ENCODE results near the gene ATP6V0B.

The ATP6V0B gene

DNA sequence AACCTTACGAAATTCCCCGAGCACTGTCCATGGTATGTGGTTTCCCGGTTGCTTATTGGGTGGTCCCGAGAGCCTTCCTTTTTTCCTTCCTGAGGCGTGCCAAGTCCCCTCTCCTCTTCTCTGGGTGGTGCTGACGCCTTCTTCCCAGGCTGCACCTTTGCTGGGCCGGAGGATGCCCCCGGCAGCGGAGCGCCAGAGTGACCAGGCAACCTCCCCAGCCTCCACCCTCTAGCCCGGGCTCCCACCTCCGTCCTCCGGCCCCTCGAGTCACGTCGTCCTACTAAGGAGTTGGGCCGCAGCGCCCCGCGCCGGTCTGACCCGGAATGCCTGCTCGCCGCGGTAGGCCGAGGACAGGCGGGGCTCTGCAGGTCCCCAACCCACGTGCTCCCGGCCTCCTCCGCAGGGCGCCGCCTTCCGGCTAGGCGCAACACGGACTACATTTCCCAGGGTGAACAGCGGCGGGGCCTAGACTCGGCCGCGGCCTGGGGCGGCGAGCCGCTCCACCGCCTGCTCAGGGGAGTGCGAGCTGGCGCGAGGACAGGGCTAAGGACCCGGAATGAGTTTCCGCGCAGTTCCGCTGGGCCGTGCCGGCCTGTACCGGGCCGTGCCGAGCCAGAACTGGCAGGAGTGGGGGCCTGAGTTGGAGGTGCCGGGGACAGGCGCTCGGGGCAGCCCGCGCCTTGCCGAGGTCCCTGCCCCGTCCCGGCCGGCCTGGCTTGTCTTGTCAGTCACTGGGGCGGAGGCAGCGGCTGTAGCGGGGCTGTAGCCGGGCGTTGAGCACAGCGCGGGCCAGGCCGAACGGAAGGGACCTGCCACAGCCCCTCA lies 28.3 kb upstream of the ATP6V0B start, which contains the start of gene IPO13:
Gene IPO13, plus strand, starts transcription at position 715 of the 825 bp plus-strand sequence. CDS start 651 bp downstream, outside the sequence.
- peak; percentile 98 for DNase-seq (ENCODE audit: low spot score)

DNA sequence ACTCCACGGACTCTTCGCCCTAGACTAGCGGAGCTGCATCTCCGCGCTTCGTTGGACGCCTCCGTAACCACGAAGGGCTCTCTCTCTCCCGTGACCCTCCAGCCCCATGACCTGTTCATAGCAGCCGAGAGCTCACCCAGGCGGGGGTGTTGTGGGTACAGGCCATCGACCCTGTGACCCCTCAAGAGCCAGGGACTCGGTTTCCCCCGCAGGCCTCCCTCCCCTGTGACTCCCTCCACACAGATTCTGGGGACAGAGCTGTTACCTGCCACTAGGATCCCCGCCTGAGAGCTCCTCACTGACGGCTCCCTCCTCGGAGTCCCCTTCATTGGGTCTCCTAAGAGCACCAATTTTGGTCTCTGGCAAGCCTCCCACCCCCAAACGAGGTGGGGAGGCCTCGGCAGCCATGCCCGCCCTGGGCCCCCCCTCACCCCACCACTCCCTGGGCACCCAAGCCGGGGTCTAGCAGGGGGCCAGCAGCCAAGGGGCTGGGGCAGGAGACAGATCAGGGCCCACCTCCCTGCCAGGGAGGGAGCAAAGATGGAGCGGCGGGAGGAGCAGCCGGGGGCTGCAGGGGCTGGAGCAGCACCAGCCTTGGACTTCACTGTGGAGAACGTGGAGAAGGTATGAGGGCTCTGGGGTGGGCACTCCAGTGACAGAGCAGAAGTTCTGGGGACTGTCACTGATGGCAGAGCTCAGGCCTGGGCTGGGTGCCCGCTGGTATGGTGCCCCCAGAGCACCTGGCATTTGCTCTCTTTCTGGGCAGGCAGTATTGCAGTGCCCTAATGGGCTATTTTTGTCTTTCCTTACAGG lies 27.5 kb upstream of the ATP6V0B start:
- peak; percentile 34 for DNase-seq (ENCODE audit: low spot score)

DNA sequence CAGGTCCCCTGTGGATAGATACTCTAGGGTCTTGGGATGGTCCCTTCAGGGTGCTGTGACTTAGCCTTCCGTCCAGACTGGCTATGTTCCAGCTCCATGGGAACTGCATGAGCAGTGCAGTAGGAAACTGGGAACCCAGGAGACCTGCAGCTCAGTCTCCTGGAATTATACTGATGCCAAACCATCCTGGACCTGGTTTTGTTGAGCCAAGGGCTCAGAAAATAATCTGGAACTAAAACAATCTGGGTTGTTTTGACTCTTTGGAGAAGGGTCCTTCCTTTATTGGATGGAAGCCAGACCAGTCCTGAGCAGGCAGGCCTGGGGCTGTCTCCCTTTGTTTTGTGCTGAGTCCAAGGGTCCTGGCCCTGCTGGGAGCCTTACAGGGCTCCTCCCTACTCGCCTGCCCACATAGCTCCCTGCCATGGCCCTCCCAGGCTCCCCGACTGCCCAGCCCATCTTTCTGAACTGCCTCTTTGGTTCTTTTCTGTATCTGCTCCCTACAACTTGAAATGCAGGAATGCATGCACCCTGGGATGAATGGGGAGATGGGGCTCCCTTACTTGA lies 26.8 kb upstream of the ATP6V0B start:
- no peak for DNase-seq (ENCODE audit: low spot score)

DNA sequence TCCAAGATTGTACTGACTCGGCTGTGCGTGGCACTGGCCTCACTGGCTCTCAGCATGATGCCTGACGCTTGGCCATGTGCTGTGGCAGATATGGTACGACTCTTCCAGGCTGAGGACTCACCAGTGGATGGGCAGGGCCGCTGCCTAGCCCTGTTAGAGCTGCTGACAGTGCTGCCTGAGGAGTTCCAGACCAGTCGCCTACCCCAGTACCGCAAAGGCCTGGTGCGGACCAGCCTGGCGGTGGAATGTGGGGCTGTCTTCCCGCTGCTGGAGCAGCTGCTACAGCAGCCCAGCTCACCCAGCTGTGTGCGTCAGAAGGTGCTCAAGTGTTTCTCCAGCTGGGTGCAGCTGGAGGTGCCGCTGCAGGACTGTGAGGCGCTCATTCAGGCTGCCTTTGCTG lies 25.1 kb upstream of the ATP6V0B start:
- no peak for DNase-seq (ENCODE audit: low spot score)

DNA sequence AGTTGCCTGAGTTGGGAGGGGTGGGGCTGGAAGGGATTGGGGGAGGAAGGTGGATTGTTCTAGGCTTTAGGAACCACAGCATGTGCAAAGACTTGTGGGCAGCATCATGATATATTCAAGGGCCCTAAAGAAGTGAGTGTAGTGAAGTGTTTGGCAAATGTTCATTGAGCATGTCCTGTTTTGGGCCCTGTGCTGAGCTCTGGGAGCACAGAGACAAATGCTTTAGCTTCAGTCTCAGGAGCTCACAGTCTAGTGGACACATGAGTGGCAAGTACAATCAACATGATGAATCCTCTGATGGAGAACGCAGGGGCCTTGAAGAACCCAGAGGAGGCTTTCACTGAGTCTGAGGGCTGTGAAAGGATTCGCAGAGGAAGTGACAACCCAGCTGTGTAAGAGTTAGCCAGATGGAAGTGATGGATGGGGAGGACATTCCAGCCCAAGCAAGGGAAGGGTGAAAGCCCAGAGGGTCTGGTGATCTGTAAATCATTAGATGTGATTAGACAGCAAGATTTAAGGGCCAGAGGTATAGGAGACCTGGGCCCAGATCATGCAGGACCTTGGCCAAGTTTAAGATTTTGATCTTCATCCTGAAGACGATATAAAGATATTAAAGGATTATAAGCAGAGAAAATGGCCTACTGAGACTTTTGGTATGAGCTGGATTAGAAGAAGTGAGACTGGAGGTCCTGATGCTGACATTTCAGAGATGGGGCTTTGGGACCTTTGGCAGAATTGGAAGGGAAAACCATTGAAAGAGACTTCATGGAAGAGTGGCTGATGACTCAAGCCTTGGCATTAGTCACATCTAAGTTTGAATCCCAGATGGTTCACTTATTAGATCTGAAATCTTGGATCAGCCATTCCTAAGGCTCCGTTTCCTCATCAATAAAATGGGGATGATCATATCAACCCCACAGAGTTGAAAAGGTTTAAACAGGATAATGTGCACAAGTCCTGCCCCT lies 23.5 kb upstream of the ATP6V0B start:
- DNase-seq (ENCODE audit: low spot score), result no peak

DNA sequence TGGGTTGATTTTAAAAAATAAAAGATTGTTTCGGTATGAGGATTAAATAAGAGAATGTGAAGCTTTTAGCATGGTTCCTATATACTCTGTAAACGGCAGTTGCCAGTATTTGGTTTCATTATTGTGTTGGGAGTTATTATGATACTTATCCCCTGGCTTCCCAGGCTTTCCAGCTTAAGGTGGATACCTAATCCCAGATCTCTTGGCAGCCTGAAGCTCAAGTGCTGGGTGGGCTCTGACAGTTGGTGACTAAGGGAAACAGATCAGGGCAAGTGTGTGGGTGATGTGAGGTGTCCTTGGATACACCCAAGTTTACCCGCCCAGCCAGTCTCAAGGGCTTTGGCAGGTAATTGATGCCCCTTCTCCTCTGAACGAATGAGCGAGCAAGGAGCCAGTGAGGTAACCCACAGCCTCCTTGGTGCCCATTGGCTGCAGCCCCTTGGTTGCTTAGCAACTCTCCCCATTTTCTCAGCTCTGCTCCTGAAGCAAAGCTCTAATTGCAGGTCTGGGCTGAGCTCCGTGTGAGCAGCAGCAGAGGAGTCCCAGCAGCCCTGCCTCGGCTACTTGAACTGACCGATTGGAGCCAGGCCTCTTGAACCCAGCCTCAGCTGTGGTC lies 21.9 kb upstream of the ATP6V0B start:
- DNase-seq (ENCODE audit: low spot score), result no peak

DNA sequence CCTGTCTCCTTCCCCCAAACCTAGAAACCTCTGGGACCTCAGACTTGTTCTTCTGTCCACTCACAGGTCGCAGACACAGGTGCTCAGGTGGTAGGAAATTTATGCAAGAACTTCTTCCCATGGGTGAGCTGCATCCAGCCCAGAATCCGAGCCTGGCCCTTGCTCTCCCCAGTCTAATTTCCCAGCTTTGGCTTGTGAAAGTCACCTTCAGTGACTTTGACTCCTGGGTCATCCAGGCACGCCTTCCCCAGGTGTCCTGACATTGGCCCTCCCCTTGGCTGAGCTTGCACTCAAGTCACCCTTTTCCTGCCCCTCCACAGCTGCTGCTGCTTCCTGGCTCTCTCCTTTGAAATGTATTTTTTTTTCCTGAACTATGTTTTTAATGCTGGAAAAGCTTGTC lies 21.4 kb upstream of the ATP6V0B start:
- DNase-seq (ENCODE audit: low spot score), result no peak

DNA sequence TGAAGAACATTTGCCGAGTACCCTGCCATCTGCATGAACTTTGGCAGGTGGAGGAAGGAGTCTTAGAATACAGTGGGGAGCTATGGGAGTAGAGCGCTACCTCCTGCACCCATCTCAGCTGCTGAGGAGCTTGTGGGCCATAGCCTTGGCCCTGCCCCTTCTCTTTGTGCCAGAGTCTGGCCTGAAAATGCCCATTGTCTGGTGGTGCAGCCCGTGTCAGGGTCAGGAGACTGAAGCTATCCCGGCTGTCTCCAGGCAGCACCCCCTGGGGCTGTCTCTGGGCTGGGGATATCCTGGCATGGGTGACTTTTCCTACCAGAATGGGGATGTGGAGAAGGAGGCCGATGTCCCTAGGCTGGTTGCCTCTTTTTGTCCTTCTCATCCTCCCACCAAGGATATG lies 20.7 kb upstream of the ATP6V0B start:
- no peak for DNase-seq (ENCODE audit: low spot score)

DNA sequence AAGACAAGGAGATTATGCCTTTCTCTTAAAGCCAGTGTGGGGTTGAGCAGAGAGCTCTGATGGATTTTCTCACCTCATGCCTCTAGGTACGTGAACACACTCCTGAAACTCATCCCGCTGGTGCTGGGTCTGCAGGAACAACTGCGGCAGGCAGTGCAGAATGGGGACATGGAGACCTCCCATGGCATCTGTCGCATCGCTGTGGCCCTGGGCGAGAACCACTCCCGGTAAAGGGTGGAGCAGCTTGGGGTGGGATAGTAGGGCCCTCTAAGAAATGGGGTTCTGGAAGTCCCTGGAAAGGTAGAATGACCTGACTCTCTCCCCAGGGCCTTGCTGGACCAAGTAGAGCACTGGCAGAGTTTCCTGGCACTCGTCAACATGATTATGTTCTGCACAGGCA lies 18.5 kb upstream of the ATP6V0B start:
- DNase-seq (ENCODE audit: low spot score), result no peak

DNA sequence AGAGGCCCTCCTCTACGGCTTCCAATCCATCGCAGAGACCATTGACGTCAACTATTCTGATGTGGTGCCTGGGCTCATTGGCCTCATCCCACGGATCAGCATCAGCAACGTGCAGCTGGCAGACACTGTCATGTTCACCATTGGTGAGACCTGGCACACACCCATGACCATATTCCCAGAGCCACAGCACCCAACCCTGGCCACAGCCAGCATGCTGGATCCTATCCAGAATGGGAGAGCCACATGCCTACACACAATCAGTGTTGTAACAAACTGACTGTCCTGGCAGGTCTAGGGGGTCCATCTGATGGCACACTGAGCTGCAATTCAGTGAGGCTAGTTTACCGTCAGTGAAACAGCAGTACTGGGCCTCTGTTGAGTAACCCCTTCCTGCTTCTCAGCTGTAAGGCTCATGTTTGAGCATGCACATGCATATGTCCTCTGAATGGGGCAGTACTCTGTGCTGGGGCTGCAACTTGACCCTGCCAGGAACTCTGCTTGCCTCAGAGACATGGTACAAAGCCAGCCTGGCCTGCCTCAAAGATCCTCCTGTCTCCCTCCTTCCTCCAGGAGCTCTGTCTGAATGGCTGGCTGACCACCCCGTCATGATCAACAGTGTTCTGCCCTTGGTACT lies 17.2 kb upstream of the ATP6V0B start:
- no peak for DNase-seq (ENCODE audit: low spot score)

DNA sequence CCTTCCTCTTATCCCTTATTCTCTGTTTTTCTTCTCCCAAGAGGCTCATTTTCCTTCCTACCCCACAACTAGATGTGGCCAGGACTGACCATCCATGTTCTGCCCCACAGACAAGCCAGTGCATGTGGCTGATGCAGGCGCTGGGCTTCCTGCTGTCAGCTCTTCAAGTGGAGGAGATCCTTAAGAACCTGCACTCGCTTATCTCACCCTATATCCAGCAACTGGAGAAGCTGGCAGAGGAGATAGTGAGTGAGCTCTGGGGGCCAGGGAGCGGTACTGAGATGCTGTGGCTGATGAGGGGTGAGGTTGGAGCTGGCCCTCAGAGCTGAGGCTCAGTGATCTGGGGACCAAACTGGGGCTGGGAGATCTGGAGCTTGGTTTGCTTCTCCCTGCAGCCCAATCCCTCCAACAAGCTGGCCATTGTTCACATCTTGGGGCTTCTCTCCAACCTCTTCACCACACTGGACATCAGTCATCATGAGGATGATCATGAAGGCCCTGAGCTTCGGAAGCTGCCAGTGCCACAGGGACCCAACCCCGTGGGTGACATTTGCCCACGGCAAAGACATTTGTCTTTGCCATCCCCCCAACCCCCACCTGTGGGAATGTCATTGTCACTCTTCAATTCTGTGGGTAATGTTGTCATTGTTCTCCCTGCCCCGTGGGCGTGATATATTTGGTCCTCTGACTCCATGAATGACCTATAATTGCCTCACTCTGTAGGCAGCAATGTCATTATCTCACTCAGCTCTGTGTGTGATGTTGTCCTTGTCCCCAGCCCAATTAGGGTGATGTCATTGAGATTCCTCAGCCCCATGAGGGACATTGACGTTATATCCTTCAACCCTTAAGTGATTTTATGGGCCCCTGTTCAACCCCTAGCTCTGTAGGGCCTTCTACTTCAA lies 16.2 kb upstream of the ATP6V0B start:
- no peak for DNase-seq (ENCODE audit: low spot score)

DNA sequence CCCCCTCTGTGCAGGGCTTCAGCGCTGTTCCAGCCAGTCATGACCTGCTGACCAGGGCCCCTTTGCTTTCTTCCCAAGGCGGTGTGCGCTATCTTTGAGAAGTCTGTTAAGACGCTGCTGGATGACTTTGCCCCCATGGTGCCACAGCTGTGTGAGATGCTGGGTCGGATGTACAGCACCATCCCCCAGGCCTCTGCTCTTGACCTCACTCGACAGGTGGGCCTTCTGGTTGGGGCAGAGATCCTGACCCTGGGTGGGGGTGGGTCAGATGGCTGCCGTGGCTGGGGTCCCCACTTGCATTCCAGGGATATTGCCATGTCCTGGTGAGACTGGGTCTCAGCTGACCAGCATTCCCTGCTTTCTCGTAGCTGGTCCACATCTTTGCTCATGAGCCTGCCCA lies 14.0 kb upstream of the ATP6V0B start:
- DNase-seq (ENCODE audit: low spot score), result no peak

DNA sequence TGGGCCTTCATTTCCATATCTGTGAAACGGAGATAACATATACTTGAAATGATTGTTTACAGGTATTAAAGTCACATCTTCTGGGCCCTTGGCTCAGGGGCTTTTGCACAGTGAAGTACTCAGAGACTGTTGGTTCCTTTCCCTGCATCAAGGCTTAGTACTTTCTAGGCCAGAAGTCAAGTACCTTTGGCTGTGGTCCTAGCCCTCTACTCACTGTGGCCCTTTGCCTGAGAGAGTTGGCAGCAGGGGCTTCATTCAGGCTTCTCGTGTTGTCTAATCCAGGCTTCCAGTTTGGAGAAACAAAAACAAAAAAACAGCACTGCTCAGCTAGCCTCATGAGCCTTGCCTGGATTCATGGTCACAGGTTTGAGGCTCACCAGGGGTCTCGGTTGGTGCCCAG lies 13.1 kb upstream of the ATP6V0B start:
- no peak for DNase-seq (ENCODE audit: low spot score)

DNA sequence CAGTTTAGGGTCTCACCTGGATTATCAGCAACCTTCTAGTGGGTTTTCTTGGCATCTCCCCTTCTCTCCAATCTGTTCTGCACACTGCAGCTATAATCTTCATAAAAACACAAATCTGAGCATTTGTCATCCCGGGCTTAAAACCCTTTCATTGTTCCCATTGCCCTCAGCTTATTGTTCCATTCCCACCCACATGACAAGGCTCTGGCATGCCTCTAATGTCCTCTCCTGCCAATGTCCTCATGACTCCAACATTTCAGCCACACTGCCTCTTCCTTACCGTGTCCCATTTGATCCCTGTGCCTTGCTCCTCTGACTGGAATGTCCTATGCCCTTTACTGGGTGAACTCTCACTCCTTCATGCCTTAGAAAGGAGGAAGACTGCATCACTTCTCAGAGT lies 12.4 kb upstream of the ATP6V0B start:
- no peak for DNase-seq (ENCODE audit: low spot score)

DNA sequence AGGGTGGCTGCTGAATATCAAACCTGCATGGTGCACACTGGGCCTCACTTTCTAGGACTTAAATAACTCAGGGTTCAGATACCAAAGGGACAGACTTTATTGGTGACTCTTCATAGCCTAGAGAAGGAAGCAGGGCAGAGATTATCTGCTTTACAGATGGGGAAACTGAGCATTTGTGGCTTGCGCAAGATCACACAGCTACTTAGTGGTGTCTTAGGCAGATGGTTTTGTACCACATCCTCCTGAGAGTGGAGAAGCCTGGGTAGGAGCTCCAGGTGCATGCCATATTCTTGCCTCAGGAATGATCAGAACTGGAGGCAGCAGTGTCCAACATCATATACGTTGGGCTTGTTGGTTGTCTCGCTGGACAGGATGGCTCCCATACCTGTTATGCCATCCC lies 11.8 kb upstream of the ATP6V0B start:
- no peak for DNase-seq (ENCODE audit: low spot score)

DNA sequence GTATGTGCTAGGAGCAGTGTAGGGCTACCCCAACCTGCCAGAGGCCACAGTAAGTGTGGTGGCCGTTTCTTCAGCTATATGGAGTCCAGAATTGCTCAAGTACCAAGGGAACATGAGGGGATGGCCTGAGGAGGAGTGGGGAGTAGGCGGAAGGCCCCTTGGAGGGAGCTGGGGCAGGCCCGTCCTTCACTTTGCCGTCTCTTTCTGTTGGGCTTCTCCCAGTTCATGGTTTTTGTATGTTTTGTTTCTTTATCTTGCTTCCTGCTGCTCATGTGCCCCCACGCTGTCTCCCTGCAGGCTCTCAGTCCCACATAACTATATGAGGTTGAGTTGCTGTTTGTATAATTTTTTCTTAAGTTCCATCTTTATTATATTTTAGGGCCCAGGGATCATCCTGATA lies 10.9 kb upstream of the ATP6V0B start:
- DNase-seq (ENCODE audit: low spot score), result no peak

DNA sequence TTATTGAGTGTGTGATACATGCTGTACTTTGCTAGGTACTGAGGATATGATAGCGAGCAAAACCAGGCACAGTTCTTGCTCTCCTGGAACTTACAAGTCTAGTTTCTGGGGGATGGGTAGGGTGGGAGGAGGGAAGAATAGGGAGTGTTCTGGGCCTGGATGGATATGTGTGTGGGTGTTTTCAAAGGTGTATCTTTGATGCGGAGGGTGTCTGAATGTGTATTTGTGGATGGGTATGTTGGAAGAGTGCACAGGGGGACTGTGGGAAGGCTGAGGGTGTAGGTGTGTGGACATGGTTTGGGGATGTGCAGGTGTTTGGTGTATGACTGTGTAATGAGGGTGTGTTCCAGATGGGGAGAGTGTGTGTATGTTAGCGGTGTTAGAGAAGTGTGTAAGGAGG lies 9.4 kb upstream of the ATP6V0B start:
- no peak for DNase-seq (ENCODE audit: low spot score)

DNA sequence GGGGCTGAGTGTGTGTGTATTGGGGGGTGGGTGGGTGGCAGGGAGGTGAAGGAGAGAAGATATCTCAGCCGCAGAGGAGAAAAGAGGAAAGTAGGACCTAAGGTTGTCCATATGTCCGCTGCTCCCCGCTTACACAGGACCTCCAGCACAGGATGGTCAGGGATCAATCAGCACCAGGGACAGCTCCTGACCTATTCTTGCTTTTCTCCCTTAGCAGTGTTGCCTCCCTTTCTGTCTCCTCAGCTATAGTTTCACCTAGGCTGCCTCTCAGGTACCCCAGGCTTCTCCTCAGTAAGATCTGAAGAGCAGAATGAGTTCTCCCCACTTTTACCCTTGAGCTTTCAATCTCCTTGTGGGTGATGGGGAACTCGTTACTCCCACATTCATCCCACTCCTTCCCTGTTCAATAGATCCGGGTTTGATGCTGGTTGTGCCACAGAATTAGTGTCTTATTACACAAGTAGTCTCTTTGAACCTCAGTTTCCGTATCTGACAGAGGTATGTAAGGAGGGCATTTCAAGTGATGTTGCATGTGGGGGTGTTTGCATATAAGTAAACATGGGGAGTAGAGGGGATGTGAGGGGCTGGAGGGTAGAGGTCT lies 6.3 kb upstream of the ATP6V0B start:
- peak; percentile 34 for DNase-seq (ENCODE audit: low spot score)

DNA sequence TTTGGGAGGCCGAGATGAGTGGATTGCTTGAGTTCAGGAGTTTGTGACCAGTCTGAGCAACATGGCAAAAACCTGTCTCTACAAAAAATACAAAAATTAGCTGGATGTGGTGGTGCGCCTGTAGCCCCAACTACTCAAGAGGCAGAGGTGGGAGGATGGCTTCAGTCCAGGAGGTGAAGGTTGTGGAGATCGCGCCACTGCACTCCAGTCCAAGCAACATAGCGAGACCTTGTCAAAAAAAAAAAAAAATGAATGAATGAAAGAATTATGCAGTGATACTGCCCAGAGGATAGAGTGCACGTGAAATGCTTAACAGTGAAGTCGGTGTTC lies 5.4 kb upstream of the ATP6V0B start:
- no peak for DNase-seq (ENCODE audit: low spot score)
